ENCODE results near the gene ARID5B.

- no peak for TF ChIP-seq MAX (IDR thresholded peaks at IDR 0.05; ENCODE audit: insufficient read depth, insufficient read length)
- TF ChIP-seq EZH2 (IDR thresholded peaks at IDR 0.05; ENCODE audit: borderline replicate concordance, low read depth, low read length, severe bottlenecking): no peak
- TF ChIP-seq CTCF (IDR thresholded peaks at IDR 0.05; ENCODE audit: extremely low read depth in 1 of 2, insufficient read depth in 1 of 2, low read depth in 1 of 2, low read length in 2 of 2): no peak
- no peak for TF ChIP-seq POLR2A (IDR thresholded peaks at IDR 0.05; ENCODE audit: low read depth, low read length)
- TF ChIP-seq POLR2AphosphoS5 (IDR thresholded peaks at IDR 0.05; ENCODE audit: insufficient read depth, low read depth, low read length): no peak
- no peak for TF ChIP-seq FOS (IDR thresholded peaks at IDR 0.05; ENCODE audit: borderline replicate concordance, insufficient read depth, low read length)
Observed at GRCh38 chr10:62005687-62006086, 104.2 kb downstream of the ARID5B start.

All from endothelial cell of umbilical vein (primary cell).